Measurements from ENCODE around the gene TRIM47.

DNA sequence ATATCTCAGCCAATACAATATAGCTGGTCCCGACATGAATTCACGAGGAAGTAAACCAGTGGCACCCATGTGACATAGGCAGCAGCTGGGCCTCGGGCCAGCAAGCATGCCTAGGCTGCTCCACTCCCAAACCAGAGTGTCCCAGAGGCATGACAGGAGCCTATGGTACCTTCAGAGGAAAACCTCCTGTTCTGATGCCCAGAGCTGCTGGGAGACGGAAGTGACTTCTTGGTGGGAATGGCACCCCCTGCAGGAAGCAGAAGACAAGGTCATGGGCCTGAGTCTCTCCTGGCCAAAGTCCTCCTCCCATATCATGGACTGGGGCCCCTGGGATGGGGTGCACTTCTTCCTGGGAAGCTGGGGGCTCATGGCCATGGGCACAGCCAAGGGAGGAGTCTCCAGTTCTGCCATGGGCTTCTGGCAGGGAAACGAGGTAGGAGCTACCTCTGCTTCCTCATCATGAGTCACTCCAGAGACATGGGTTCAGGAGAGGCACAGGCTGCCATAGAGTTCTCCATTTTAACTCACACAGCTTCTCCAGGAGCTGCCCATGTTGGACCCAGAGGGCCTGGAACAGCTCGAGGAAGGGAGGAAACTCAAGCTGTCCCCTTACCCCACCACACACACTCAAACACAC is 49.0 kb upstream of the TRIM47 start:
- no peak for TF ChIP-seq POLR2AphosphoS5 (IDR thresholded peaks at IDR 0.05)
- TF ChIP-seq, protein P1, sequence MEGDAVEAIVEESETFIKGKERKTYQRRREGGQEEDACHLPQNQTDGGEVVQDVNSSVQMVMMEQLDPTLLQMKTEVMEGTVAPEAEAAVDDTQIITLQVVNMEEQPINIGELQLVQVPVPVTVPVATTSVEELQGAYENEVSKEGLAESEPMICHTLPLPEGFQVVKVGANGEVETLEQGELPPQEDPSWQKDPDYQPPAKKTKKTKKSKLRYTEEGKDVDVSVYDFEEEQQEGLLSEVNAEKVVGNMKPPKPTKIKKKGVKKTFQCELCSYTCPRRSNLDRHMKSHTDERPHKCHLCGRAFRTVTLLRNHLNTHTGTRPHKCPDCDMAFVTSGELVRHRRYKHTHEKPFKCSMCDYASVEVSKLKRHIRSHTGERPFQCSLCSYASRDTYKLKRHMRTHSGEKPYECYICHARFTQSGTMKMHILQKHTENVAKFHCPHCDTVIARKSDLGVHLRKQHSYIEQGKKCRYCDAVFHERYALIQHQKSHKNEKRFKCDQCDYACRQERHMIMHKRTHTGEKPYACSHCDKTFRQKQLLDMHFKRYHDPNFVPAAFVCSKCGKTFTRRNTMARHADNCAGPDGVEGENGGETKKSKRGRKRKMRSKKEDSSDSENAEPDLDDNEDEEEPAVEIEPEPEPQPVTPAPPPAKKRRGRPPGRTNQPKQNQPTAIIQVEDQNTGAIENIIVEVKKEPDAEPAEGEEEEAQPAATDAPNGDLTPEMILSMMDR (IDR thresholded peaks at IDR 0.05), result peak in 1 of 7 experiments; percentile 42

Measured in stomach (tissue), 4 donors.